GDM1 (cell line): Measurements from ENCODE around the gene CRHR1.

ENCODE experiments used
- DNase-seq: peaks from one replicate; lab custom pipeline; 2025; lab: John Stamatoyannopoulos, UW

Gene CRHR1

DNA sequence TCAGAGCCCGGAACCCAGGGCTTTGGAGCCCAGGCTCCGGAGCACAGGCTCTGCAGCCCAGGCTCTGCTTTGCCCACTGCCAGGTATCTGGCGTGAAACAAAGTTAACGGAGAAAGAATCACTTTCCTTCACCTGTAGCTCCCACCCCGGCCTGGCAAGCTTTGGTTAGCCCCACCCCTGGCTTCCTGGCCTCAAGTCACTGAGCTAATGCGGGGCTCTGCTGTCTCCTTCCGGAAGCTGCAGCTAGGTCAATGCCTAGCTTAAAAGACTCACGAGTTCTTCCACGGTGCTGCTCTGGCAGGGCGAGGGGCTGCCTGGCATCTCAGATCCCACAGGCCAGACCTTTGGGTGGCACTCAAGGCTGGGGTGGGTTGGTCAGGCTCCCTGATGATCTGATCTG is 39.5 kb downstream of the CRHR1 start:
- no peak for DNase-seq

DNA sequence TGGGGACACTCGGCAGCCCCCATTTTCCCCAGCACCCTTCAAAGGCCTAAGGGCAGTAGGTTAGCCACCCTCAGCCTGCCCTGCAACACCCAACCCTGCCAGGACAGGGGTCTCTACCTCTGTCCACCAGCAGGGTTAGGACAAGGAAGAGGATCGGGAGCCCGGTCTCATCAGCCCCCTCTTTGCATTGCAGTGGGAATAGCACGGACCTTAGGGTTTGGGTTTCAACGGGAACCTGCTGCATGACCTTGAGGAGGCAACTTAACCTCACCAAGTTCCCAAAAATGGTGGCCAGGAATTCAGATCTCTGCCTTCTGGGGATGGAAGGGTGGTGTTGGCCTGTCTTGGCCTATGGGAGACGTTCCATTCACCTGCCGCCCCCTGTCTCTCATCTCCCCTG is 40.4 kb downstream of the CRHR1 start:
- no peak for DNase-seq

DNA sequence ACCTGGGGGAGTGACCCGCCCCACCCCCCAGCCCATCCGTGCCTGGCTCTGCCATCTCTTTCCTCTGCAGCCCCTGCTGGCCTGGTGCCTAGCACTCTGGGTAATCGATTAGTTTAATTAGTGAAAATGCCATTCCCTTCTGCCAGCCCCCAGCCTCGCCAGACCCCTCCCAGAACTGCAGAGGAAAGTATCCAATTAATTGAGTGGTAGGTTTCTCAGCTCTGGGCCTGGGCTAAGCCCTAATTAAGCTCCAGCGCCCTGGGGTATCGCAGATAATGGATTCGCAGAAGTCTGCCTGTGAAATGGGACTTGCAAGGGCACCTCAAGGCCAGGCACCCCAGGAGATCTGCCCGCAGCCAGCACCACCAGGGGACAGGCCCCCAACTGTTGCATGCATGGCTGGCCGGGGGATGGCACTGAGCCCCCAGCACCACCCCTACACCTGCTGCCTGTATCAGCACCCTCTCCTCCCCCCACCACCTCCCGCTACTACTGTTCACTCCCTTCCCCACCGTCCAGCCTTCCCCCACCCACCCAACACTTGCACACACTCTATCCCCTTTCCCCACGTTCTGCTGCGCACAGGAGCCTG is 40.9 kb downstream of the CRHR1 start:
- no peak for DNase-seq

DNA sequence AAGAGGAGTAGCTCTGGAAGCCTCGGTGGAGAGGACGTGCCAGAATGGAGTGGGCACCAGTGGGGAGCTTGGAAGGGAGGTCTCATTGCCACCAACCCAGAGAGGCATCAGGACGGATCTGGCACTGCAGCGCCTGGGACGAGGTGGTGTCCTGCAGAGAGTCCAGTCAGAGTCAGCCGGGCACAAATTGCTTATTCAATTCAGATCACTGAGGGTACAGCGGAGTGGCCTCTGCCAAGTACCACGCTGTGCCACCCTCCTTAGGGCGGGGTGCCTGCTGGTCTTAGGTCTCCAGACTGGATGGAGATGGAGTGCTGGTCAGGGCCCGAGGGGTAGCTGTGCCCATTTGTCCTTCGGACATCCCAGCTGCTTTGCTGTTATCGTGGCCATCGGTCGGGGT is 41.7 kb downstream of the CRHR1 start:
- no peak for DNase-seq

DNA sequence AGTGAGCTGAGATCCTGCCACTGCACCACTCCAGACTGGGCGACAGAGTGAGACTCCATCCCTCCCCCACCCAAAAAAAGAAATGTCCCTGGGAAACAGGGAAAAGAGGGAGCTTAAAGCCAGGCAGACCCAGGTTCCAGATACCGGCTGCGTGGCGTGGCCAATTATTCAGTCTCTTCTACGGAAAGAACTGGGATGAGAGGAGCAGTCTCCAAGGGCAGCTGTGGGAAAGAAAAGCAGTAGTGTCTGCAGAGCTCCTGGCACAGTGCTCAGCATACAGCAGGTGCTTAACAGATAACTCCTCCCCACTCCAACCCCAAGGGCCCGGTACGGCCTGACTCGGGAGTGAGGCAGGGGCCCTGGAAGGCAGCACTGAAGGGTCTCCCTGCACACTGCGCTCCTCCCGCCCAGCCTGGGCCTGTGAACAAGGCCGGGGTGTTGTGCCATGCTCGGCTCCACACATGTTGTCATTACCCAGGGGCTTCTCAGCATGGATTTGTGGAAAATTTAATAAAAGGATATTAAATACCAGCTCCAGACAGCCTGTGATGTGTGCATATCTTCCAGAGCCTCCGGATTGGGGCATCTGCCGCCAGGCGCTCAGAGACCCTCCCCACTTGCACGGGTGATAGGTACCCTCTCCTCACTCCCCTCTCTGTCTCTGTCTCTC is 42.9 kb downstream of the CRHR1 start:
- no peak for DNase-seq

DNA sequence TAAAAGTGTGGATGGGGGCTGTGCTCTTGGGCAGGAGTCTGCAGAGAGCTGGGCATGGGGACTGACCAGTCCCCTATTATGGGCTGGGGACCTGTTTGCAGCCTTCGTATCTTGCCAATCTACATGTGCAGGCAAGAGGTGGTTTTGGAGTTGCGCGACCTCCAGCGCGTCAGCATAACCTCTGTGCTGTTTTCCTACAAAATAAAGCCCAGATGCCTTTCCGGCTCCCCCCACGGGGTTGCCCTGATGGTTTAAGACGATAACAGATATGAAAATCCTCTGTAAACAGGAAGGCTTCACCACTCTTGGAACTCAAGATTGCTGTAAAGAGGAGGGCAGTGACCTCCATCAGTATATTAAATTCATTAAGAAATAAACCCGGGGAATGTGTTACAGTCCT is 44.1 kb downstream of the CRHR1 start:
- DNase-seq: no peak

DNA sequence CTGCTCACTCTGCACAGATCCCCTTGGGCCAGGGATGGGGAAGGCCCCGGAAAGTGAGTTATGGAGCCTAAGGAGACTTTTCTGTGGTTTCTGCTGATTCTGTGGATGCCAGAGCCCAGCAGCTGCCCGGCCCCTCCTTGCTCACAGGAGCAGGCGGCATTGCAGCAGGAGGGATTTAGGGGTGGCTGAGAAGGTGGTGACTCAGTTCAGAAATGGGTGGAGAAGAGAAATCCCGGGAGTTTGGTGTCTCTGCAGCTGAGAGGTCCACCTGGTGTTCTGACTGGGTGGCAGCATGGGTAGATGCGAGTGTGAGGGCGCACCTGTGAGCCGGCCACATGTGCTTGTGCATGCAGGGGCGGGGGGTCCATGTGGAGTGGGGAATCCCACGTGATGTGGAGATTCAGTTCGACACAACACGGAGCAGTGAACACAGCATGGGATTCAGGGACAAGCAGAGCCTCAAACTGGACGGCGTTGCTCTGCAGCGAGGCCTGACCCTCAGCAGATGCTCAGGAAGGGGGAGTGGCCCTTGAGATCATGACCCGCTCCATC is 44.5 kb downstream of the CRHR1 start:
- DNase-seq: no peak

DNA sequence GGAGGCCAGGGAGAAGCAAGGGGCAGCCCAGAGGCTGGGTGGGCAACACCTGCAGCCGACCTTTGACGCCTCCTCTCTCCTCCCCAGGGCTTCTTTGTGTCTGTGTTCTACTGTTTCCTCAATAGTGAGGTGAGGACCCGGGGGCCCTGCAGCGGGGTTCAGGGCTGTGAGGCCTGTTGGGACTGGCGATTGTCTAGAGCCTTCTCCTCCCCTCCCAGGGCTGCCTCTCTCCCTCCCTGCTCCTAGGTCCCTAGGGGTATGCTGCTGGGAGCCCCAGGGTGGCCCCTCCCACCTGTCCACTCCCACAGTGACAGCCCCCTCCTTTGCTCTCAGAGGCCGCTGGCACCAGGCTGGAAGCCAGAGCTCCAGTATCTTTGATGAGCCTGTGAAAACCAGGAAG is 49.8 kb downstream of the CRHR1 start:
- no peak for DNase-seq

DNA sequence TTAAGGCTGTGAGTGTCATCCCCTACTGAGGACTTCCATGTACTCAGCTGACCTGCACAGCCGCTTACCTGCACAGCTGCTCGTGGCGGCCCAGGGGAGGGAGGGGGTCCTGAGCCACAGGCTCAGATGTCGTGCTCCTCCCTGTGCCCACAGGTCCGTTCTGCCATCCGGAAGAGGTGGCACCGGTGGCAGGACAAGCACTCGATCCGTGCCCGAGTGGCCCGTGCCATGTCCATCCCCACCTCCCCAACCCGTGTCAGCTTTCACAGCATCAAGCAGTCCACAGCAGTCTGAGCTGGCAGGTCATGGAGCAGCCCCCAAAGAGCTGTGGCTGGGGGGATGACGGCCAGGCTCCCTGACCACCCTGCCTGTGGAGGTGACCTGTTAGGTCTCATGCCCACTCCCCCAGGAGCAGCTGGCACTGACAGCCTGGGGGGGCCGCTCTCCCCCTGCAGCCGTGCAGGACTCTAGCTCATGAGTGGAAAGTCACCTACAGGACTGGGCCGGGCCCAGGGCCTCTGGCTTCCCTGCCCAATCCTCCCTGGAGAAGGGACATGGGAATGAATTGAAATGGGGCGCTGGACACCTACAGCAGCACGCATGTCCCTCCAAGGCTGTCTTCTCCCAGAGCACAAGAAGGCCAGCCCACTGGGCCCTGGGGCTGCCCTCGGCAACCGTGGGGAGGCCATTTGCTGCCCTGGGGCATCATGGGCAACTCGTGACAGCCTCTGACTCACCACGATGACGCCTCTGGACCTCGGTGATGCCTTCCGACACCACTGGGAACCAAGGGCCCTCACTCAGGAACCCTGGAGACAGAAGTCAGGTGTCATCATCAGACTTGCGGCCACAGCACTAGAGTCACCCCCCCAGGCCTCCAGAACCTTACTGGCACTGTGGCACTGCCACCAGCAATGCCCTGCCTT is 50.6 kb downstream of the CRHR1 start:
- DNase-seq: no peak

DNA sequence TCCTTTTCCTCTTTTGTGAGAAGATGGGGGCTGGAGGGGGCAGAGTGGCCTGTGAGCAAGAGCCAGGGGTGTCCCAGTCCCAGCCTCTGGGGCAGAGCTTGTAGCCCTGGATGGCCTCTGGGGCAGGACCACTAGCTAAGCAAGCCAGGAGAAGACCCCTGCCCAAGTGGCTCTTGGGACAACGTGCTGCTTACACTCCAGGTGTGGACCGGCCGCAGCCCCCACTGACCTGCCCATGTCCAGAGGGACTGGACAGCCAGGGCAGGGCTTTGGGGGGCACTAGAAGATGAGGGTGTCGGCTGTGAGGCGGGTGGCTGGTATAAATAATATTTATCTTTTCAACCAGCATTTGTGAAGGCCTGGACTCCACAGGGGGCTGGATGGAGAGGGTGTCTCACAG is 51.4 kb downstream of the CRHR1 start:
- DNase-seq: no peak

DNA sequence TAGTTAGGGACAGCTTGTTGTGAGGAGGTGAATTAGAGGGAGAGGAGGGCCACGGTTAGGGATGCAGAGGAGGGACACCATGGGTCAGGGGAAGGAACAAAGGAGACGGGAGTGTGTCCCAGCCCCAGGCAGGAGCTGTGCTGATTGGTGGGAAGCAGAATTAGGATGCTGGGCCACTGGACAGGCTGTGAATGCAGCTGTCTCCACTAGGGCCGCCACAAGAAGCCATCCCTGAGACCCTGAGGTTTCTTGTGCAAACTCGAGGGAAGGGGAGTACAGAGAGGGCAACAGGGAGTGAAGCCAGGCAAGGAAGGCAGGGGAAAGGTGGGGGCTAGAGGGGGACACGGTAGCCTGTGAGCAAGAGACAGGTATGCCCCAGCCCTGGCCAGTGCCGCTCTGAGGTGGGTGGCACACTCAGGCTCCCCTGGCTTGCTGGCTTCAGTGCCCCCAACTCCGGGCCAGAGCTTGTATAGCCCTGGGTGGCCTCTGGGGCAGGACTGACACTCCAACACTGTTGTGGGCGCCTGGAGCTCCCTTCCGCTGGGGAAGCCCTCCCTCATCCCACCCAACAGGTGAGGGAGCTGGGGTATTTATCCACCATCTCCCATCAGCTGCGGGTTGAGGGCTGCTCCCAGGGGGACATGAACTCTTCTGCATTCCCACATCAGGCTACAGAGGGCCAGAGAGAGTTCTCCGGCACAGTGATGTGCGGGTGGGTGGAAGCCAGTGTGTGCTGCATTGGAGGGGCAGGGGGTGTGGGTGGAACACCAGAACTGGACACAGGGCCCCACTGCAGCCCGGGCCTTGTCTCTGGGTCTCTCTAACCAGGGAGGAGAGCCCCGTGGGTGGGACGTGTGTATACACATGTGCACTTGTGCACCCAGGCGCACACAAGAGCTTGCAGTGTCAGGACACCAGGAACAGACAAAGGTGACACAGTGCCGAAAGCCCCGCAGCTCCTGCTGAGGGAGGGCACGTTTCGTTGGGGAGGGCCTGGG is 52.2 kb downstream of the CRHR1 start:
- DNase-seq: no peak

DNA sequence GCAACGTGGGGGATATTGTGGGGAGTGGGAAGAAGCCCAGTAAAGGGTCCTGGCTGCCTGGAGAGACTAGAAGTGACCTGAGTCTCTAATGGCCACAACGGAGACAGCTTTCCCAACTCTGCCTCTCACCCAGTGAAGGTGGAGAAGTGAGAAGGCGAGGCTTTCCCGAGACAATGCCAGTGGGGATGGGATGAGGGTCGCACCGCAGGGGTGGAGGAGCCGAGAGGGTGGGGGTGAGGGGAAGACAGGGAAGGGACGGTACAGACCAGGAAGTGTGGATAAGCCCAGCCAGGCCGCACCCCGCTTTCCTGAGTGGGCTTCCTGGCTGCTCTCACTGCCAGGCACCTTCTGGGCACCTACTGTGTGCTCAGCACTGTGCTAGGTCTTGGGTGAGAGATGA is 53.1 kb downstream of the CRHR1 start:
- no peak for DNase-seq

DNA sequence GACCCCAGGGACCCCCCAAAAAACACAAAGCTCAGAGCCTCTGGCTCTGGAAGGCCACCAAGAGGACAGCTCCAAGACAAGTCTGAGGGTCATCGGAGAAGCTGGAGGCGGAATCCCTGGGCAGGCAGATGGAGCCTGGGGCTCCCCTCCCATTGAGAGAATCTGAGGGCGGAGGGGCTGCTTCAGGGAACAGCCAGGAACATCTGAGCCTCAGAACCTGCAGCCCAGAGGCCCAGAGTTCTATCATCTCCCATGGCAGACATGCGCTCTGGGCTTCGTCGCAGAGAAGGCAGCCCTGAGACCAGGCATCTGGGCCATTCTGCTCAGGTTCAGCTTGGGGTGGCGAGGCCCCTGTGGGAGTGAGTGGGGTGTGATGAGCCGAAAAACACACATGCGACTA is 53.5 kb downstream of the CRHR1 start:
- DNase-seq: no peak

DNA sequence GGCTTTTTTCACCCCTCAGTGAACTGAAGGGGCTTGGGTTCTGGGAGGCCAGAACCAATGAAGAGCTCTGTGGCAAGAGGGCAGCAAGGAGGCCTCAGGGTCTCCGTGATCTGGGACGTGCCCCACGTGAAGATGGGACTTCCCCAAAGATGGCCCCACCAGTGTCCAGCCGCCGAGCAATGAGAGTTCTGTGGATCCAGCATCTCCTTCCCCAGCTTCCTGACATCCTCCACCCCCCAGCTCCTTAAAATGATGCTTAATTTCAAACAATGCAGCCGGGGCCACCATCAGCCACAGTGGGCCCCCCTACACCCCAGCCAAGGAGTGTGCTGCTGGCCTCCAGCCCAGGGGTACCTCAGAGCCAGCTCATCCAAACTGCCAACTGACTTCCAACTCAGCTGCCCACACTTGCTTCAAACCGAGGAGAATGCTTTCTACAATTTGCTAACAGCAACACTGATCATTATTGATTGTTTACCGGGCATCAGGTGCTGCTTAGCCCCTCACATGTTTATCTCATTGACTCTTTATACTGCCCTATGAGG is 54.7 kb downstream of the CRHR1 start:
- DNase-seq: no peak

DNA sequence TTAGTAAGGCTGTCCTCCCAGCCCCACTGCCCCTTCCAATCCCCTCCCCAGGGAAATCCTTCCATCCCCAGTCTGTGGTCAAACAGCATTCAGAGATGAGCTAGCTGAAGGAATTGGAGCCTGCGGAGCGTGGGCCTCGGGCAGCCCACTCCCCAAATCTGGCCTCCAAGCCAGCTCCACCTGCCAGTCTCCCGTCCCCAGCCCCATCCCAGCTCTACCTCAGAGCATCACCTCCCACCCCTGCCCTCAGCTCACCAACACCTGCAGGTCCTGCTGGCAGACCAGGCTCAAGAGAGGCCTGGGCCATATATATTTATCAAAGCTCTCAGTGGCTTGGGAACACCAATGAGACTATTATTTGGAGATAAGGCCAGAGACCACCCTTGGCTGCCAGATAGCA is 55.3 kb downstream of the CRHR1 start:
- no peak for DNase-seq

DNA sequence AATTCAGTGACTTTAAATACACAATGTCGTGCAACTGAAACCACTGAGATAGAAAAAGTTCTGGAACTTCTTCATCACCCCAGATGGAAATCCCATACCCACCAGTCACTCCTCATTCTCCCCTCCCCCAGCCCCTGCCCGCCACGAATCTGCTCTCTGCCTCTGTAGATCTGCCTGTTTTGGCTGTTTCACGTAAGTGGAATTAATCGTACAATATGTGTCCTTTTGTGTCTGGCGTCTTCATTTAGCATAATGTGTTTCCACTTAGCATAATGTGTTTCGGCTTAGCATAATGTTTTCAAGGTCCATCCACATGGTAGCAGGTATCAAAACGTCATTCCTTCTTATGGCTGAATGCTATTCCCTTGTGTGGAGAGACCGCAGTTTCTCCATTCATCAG is 57.1 kb downstream of the CRHR1 start:
- no peak for DNase-seq

DNA sequence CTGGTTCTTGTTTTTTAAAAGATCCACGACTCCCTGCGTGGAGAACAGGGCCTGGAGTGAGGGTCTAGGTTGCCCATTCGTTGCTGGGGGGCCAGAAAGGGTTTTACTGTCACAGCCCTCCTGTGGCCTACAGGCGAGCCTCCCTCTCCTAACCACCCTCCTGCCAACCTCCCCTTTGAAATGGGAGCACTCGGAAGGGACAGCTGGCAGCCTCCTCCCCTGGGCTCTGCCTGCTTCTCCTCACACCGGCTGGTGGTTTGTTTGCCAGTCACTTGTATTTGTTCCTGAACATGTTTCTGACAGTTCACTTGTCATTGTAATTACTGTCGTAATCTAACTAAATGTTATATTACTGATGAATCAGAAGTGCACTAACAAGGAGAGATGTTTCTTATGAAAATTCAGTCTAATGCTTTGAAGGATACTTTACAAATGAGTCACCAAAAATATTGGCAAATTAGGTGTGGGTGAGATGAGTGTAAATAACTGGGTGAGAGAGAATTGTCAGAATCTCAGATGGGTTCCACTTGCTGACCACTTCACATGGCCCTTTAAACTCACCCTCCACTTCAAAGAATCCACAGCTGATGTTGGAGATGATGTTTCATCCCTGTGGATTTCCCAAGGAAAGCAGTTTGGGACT is 57.9 kb downstream of the CRHR1 start:
- DNase-seq: no peak

DNA sequence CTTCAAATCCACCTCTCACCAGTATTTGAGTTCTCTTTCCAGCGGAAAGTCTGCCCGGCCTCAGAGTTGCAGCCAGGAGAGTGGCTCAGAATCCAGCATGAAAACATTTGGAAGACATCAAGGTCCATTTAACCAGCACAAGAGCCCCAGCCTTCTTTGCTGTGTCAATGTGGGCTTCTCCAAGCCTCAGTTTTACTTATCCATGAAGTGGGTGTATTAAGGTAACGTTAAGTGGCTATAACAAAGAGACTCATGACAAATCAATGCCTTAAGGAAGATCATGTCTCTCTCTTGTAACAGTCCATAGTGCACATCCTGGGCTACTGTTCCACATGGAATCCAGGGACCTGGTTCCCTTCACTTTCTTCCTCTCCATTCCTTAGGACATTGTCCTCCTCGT is 59.6 kb downstream of the CRHR1 start:
- no peak for DNase-seq

DNA sequence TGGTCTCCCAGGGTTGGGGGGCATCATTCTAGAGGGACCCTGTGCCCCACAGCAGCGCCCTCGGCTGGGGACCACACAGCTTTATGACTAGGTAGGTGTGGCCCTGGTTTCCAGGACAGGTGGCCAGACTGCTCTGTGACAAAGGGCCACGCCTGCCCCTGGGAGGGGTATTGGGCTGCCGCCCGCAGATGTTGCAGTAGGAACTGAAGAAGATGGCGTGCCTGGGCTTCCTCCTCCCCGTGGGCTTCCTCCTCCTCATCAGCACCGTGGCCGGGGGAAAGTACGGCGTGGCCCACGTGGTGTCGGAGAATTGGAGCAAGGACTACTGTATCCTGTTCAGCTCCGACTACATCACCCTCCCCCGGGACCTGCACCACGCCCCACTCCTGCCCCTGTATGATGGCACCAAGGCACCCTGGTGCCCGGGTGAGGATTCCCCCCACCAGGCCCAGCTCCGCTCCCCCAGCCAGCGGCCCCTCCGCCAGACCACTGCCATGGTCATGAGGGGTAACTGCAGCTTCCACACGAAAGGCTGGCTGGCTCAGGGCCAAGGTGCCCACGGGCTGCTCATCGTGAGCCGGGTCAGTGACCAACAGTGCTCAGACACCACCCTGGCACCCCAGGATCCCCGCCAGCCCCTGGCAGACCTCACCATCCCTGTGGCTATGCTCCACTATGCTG is 60.7 kb downstream of the CRHR1 start, which contains the start of gene SPPL2C:
Gene SPPL2C, plus strand, starts transcription at position 187 of the 681 bp plus-strand sequence. Its CDS starts 26 bp downstream, at position 213.
- DNase-seq: no peak
